Effector memory CD4-positive, alpha-beta T cell (primary cell): ENCODE measurements around the gene EPGN.

ENCODE experiments used
- DNase-seq, 3 donors: peaks; one replicate each; pipeline ENCODE4 v3.0.0-alpha.2; 2020
- H3K27ac ChIP-seq: 2 replicates; pipeline ENCODE4 v1.7.0; 2013; ENCODE audit warnings: mild to moderate bottlenecking, low read length, moderate library complexity; ENCODE audit not compliant: insufficient read depth, poor library complexity, severe bottlenecking
- H3K27me3 ChIP-seq: replicated peaks from 2 replicates; pipeline ENCODE4 v1.7.0; 2013; ENCODE audit warnings: mild to moderate bottlenecking, low read length; ENCODE audit not compliant: insufficient read depth, control insufficient read depth, poor library complexity, severe bottlenecking
- H3K36me3 ChIP-seq: 2 replicates; pipeline ENCODE4 v1.7.0; 2013; ENCODE audit warnings: mild to moderate bottlenecking, low read length, moderate library complexity; ENCODE audit not compliant: control insufficient read depth, insufficient read depth
- H3K4me1 ChIP-seq: 2 replicates; pipeline ENCODE4 v1.7.0; 2013; ENCODE audit warnings: low read length, mild to moderate bottlenecking; ENCODE audit not compliant: control insufficient read depth, insufficient read depth, poor library complexity, severe bottlenecking
- H3K4me3 ChIP-seq: 2 replicates; pipeline ENCODE4 v1.7.0; 2013; ENCODE audit warnings: low read length, low read depth, mild to moderate bottlenecking; ENCODE audit not compliant: insufficient read depth, poor library complexity, severe bottlenecking
- H3K9me3 ChIP-seq: 2 replicates; pipeline ENCODE4 v1.7.0; 2013; ENCODE audit warnings: mild to moderate bottlenecking, low read length, moderate library complexity; ENCODE audit not compliant: control insufficient read depth
- total RNA-seq, 3 donors: gene quantifications; one replicate each; lab custom pipeline; 2026; lab: John Stamatoyannopoulos, UW

Gene EPGN, protein sequence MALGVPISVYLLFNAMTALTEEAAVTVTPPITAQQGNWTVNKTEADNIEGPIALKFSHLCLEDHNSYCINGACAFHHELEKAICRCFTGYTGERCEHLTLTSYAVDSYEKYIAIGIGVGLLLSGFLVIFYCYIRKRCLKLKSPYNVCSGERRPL
- total RNA-seq, result 0 to 1.2 (median 0) reads per million in 3 donors

DNA sequence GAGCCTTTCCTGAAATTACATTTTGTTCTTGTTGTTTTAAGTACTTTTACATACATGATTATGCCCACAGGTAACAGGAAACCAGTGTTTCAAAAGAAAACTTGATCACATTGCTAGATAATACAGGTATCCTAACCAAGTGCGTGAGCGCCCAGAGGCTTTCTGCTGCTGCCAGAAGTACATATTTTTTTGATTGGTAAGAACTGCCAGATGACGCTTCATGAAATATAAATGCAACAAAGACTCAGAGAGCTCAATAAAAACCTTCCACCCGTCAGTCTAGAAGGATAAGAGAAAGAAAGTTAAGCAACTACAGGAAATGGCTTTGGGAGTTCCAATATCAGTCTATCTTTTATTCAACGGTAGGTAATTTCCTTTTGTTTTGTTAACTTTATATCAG, at the start of gene EPGN:
TSS of gene EPGN (plus strand) at position 256 of the 400 bp plus-strand sequence. CDS start at position 320, 64 bp downstream.
- H3K27me3 ChIP-seq, result no peaks in the 10 kb centered on the region
- DNase-seq, result no peak
- H3K36me3 ChIP-seq, result no peaks in the 10 kb centered on the region
- no peaks in the 10 kb centered on the region for H3K9me3 ChIP-seq
- H3K4me1 ChIP-seq, result no peaks in the 10 kb centered on the region
- no peak within 1 kb of the TSS for H3K4me3 ChIP-seq
- no peak within 1 kb of the TSS for H3K27ac ChIP-seq

DNA sequence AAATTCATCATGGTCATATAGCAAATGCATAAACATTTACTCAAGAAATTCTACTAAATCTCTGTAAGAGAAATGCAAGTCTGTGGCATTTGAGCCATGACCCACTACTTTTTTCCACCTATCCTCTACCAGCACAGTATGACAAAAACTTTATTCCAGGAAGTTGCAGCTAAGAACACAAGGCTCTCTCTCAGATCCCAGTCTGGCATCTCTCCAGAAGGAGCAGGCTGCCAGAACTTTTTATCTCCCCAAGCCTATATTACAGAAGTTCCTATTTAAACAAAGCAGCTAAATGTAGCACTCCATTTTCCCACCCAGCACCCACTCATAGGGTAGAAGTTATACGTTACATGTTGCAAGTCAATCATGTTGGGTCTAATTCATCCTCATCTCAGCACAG, 49.3 kb upstream of the EPGN start:
- H3K4me1 ChIP-seq, result no peaks in the 10 kb centered on the region
- DNase-seq, result no peak
- H3K27me3 ChIP-seq, result no peaks in the 10 kb centered on the region
- H3K36me3 ChIP-seq, result no peaks in the 10 kb centered on the region
- no peak overlapping the region for H3K4me3 ChIP-seq
- H3K27ac ChIP-seq, result no peak overlapping the region
- no peaks in the 10 kb centered on the region for H3K9me3 ChIP-seq

DNA sequence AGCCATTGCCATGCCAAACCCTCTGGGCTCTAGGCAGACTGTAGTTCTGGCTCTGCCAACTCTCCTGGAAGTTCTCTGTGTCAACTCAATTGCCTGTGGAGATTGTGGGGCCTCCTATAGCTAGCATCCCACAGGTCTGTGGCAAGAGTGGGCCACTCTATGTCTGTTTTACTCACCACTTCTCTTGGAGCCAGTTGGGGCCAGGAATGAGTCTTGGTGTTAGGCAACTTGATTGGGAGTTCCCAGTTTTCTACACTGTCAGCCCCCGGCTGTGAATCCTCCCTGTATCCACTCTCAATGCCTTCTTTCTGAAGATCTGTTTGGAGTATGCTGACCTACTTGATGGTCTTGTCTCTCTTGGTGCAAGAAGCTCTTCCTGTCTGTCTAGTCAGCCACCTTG, 48.2 kb upstream of the EPGN start:
- no peaks in the 10 kb centered on the region for H3K9me3 ChIP-seq
- H3K4me3 ChIP-seq, result no peak overlapping the region
- no peaks in the 10 kb centered on the region for H3K36me3 ChIP-seq
- H3K27me3 ChIP-seq, result no peaks in the 10 kb centered on the region
- H3K4me1 ChIP-seq, result no peaks in the 10 kb centered on the region
- no peak for DNase-seq
- no peak overlapping the region for H3K27ac ChIP-seq

DNA sequence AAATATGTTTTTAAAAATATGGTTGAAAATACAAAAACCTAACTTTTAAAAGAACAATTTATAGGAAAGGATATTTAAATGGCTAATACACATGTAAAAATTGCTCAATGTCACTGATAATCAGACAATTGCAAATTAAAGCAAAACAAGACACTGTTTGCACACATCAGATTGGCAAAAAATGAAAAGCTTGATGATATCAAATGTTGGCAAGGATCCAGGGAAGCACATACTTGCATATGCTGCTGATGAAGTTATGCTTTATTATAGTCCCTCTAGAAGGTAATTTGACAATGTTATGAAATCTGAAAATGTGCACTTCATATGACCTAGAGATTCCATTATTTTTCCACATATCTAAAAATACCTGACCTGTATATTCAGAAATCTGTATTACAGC, 45.7 kb upstream of the EPGN start:
- no peaks in the 10 kb centered on the region for H3K9me3 ChIP-seq
- no peak overlapping the region for H3K4me3 ChIP-seq
- no peaks in the 10 kb centered on the region for H3K36me3 ChIP-seq
- H3K4me1 ChIP-seq, result no peaks in the 10 kb centered on the region
- no peak for DNase-seq
- H3K27ac ChIP-seq, result no peak overlapping the region
- no peaks in the 10 kb centered on the region for H3K27me3 ChIP-seq

DNA sequence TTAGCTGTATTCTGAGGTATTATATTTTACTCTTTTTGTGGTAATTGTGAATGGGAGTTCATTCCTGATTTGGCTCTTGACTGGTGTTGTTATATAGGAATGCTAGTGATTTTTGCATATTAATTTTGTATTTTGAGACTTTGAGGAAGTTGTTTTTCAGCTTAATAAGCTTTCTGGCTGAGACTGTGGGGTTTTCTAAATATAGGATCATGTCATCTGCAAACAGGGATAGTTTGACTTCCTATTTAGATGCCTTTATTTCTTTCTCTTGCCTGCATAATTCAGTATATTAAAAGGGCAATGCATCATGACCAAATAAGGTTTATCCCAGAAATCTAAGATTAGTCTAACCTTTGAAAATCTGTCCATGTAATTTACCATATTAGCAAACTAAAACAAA, 44.7 kb upstream of the EPGN start:
- DNase-seq, result no peak
- no peak overlapping the region for H3K4me3 ChIP-seq
- H3K27me3 ChIP-seq, result no peaks in the 10 kb centered on the region
- no peak overlapping the region for H3K27ac ChIP-seq
- H3K36me3 ChIP-seq, result no peaks in the 10 kb centered on the region
- H3K9me3 ChIP-seq, result no peaks in the 10 kb centered on the region
- H3K4me1 ChIP-seq, result no peaks in the 10 kb centered on the region

DNA sequence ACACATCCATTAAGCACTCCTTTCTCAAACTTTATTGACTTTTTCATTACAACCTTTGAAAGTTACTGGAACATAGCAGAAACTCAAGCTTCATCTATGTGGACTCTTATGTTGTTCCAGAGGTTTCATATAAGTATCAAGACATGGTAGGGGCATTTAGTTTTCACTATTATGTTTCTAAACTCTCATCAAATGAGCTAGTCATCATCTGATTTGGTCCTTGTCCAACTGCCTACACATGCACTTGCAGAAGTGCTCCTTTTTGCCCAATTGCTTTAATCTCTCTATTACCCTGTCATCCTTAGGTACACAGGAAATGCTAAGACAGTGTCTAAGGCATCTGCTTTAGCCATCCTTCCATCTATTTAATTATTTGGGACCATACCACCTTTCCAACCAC, 42.2 kb upstream of the EPGN start:
- Histone ChIP-seq H3K9me3 (no peaks in the 10 kb centered on the region), H3K27ac (no peak overlapping the region)

DNA sequence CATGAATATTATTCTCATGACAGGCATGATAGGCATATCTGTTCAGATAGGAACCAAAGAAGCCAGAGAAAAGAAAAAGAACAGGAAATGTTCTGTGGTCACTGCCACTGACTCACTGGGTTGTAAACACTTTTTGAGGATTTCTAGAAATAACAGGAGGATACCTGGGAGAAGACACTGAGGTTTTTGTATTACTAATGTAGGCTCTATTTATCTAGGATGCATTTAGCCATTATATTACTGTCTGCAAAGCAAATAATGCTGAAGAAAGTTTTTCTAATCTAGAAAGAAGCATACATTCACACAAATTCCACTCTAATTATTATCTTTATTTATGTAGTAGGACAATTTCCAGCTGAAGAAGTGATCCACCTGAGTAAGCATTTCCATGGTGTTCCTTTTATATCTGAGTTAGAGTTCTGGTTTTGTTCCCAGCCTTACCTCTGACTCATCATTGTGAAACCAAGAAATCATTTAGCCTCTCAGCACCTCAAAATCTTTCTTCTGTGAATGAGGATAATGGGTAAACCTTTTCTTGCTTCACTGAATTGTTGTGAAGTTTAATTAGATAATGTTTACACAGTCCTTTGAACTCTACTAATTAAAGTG, 40.2 kb upstream of the EPGN start:
- DNase-seq, result no peak
- Histone ChIP-seq H3K9me3 (no peaks in the 10 kb centered on the region), H3K27ac (no peak overlapping the region), H3K4me1 (no peaks in the 10 kb centered on the region), H3K36me3 (no peaks in the 10 kb centered on the region), H3K27me3 (no peaks in the 10 kb centered on the region), H3K4me3 (no peak overlapping the region)

More for the DNA sequence above, 42.2 kb upstream of the EPGN start:
- no peaks in the 10 kb centered on the region for H3K27me3 ChIP-seq
- no peak overlapping the region for H3K4me3 ChIP-seq
- no peak for DNase-seq
- no peaks in the 10 kb centered on the region for H3K4me1 ChIP-seq
- no peaks in the 10 kb centered on the region for H3K36me3 ChIP-seq

DNA sequence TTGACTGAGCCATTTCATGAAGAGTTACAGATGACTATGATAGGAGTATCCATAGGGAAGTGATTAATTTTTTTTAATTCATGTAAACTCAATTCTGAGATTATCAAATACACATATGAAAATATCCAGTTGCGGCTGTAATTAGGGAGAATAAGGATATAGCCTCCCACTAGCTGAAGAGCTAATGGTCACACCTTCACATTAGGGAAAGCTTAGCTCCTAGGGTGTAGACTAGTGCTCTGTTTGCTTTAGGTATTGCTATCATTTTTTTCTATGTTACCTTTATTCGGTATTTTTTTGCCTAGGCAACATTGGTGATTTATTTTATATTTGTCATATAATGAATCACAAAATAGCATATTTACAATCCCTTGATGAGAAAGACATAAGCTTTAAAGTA, 39.6 kb upstream of the EPGN start:
- Histone ChIP-seq H3K27me3 (no peaks in the 10 kb centered on the region), H3K4me1 (no peaks in the 10 kb centered on the region), H3K9me3 (no peaks in the 10 kb centered on the region), H3K27ac (no peak overlapping the region), H3K4me3 (no peak overlapping the region), H3K36me3 (no peaks in the 10 kb centered on the region)
- DNase-seq, result no peak

DNA sequence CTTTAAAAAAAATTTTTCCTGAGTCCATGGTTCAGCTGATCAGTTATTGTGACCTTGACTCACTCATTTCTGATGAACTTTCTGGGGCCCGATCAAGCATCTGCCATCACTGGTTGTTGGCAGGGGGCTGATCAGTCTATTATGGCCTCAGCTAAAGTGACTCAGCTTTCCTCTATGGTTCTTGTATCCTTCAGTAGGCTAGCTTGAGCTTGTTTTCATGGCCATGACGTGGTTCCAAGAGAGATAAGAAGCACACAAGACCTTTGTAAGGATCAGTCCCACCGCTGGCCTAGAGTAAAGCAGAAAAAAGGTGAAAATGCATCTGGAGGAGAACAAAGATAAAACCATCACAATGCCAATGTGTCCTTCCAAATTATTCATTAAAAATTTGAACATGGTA, 29.8 kb upstream of the EPGN start:
- Histone ChIP-seq H3K27ac (no peak overlapping the region), H3K4me1 (no peaks in the 10 kb centered on the region), H3K4me3 (no peak overlapping the region), H3K27me3 (no peaks in the 10 kb centered on the region), H3K9me3 (no peaks in the 10 kb centered on the region), H3K36me3 (no peaks in the 10 kb centered on the region)
- DNase-seq, result no peak

DNA sequence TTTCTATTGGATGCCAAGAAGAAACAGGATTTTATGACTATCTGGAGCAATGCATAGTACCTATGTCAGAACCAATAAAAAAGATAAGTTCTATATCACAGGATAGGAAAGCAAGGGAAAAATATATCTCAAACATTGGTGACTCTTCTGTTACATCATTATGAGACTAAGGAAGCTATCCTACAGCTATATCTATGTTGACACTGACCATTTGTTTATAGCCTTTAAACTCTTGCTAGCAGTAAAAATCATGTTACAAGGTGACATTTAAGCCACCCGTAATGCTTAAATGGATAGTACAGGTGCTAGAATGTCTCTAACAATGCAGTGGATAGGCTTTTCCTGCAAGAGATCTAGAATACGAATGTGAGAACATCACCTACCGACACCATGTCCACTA, 28.6 kb upstream of the EPGN start:
- H3K27me3 ChIP-seq, result no peaks in the 10 kb centered on the region
- DNase-seq, result no peak
- H3K36me3 ChIP-seq, result no peaks in the 10 kb centered on the region
- H3K4me1 ChIP-seq, result no peaks in the 10 kb centered on the region
- H3K9me3 ChIP-seq, result no peaks in the 10 kb centered on the region
- H3K4me3 ChIP-seq, result no peak overlapping the region
- H3K27ac ChIP-seq, result no peak overlapping the region
